ENCODE results near the gene FUT1. TPM values are rescaled to one million over a fixed set of nuclear protein-coding genes. Genes with fewer than 3 reads are reported as not detected.

The FUT1 gene
- total and polyA plus RNA-seq, 7 experiments from 2014 or later = 0.17 TPM; not detected in 6

- peak overlapping the region; percentile 82 to 92 (median 88) for H3K4me3 Mint-ChIP-seq
- Histone ChIP-seq H3K4me1 (ENCODE audit: control insufficient read depth in 2 of 2, insufficient read depth in 2 of 2, low read length in 2 of 2) (peaks cover 11 to 12% of the 10 kb centered on the region in 2 donors), H3K4me3 (ENCODE audit: low read length) (peak overlapping the region; percentile 95), H3K27ac (ENCODE audit: low read depth, low read length) (peak overlapping the region; percentile 79), H3K9me3 (ENCODE audit: control insufficient read depth in 2 of 3, low read length in 3 of 3) (no peaks in the 10 kb centered on the region), H3K27me3 (ENCODE audit: control insufficient read depth in 2 of 2, insufficient read depth in 2 of 2, low read length in 2 of 2) (no peaks in the 10 kb centered on the region), H3K36me3 (ENCODE audit: control insufficient read depth in 2 of 3, insufficient read depth in 3 of 3, low read length in 3 of 3) (peaks cover 0 to 4% (median 0%) of the 10 kb centered on the region in 3 experiments)
- peaks cover 9 to 24% (median 21%) of the 10 kb centered on the region in 7 donors for H3K4me1 Mint-ChIP-seq
- DNase-seq (peak in 1 of 9 donors; percentile 15), ATAC-seq (no peak)
- ChIA-PET POLR2A (interaction anchor here (0.6 to 3.8 kb wide), 7 partner anchors 12 to 252 kb away, joined by 3 to 21 read pairs (median 3); partner anchors contain the start of genes CA11, RPL18 and SPHK2), CTCF (interaction anchor here (0.7 to 2.0 kb wide), 3 partner anchors 34 to 267 kb away, joined by 3 to 5 read pairs (median 3); partner anchors contain the start of gene CA11)
- H3K27me3 Mint-ChIP-seq = no peaks in the 10 kb centered on the region
- peaks cover 0 to 11% (median 5%) of the 10 kb centered on the region in 5 donors for H3K36me3 Mint-ChIP-seq
- intact Hi-C loops (cut with micrococcal nuclease) = loop anchor here in 1 of 2 donors (5.0 kb wide), 1 partner anchor 201 kb away; the partner anchor contains the start of gene LMTK3
- H3K9me3 Mint-ChIP-seq = peaks cover 0 to 2% (median 0%) of the 10 kb centered on the region in 11 donors
- peak overlapping the region in 7 of 9 donors; percentile 16 to 89 (median 69) for H3K27ac Mint-ChIP-seq
Observed at GRCh38 chr19:48713041-48713863, 39.2 kb downstream of the FUT1 start.

- Mint-ChIP-seq H3K9me3 (peaks cover 0 to 2% (median 0%) of the 10 kb centered on the region in 11 donors), H3K36me3 (peaks cover 0 to 18% (median 10%) of the 10 kb centered on the region in 5 donors), H3K4me1 (peaks cover 9 to 24% (median 19%) of the 10 kb centered on the region in 7 donors), H3K27me3 (no peaks in the 10 kb centered on the region), H3K27ac (no peak overlapping the region), H3K4me3 (peak overlapping the region in 4 of 10 donors; percentile 29 to 65 (median 32))
- no peaks in the 10 kb centered on the region for H3K9me3 ChIP-seq (ENCODE audit: control insufficient read depth in 2 of 3, low read length in 3 of 3)
- ChIA-PET POLR2A (interaction anchor here (1.6 kb wide), 1 partner anchor 28 kb away, joined by 7 read pairs; no protein-coding TSS in a partner anchor), CTCF (interaction anchor here (0.7 kb wide), 1 partner anchor 77 kb away, joined by 3 read pairs; no protein-coding TSS in a partner anchor)
- no peak overlapping the region for H3K4me3 ChIP-seq (ENCODE audit: low read length)
- H3K36me3 ChIP-seq (ENCODE audit: control insufficient read depth in 2 of 3, insufficient read depth in 3 of 3, low read length in 3 of 3) = peaks cover 0 to 4% (median 0%) of the 10 kb centered on the region in 3 experiments
- intact Hi-C loops (cut with micrococcal nuclease) = loop anchor here in 1 of 2 donors (5.0 kb wide), 1 partner anchor 199 kb away; the partner anchor contains the start of gene LMTK3
- DNase-seq (no peak), ATAC-seq (no peak)
- no peaks in the 10 kb centered on the region for H3K27me3 ChIP-seq (ENCODE audit: control insufficient read depth in 2 of 2, insufficient read depth in 2 of 2, low read length in 2 of 2)
- H3K4me1 ChIP-seq (ENCODE audit: control insufficient read depth in 2 of 2, insufficient read depth in 2 of 2, low read length in 2 of 2) = peaks cover 11 to 12% of the 10 kb centered on the region in 2 donors
- no peak overlapping the region for H3K27ac ChIP-seq (ENCODE audit: low read depth, low read length)
Observed at GRCh38 chr19:48711106-48711662, 41.3 kb downstream of the FUT1 start.

GRCh38 chr19:48708471-48708870 lies 44.0 kb downstream of the FUT1 start:
- Mint-ChIP-seq H3K9me3 (peaks cover 0 to 2% (median 0%) of the 10 kb centered on the region in 11 donors), H3K36me3 (peaks cover 0 to 41% (median 18%) of the 10 kb centered on the region in 5 donors), H3K4me1 (peaks cover 0 to 12% (median 8%) of the 10 kb centered on the region in 7 donors), H3K27me3 (no peaks in the 10 kb centered on the region), H3K4me3 (no peak overlapping the region), H3K27ac (peak overlapping the region in 2 of 9 donors; percentile 67 to 77)
- H3K9me3 ChIP-seq (ENCODE audit: control insufficient read depth in 2 of 3, low read length in 3 of 3) = no peaks in the 10 kb centered on the region
- peaks cover 0 to 4% (median 0%) of the 10 kb centered on the region in 3 experiments for H3K36me3 ChIP-seq (ENCODE audit: control insufficient read depth in 2 of 3, insufficient read depth in 3 of 3, low read length in 3 of 3)
- DNase-seq = no peak
- peaks cover 6 to 9% of the 10 kb centered on the region in 2 donors for H3K4me1 ChIP-seq (ENCODE audit: control insufficient read depth in 2 of 2, insufficient read depth in 2 of 2, low read length in 2 of 2)
- H3K4me3 ChIP-seq (ENCODE audit: low read length) = no peak overlapping the region
- no peak for ATAC-seq
- intact Hi-C loops (cut with micrococcal nuclease) = no loop called here
- POLR2A ChIA-PET = no interaction called here
- CTCF ChIA-PET = no interaction called here
- H3K27ac ChIP-seq (ENCODE audit: low read depth, low read length) = no peak overlapping the region
- H3K27me3 ChIP-seq (ENCODE audit: control insufficient read depth in 2 of 2, insufficient read depth in 2 of 2, low read length in 2 of 2) = no peaks in the 10 kb centered on the region

GRCh38 chr19:48705431-48705830 lies 47.0 kb downstream of the FUT1 start:
- DNase-seq (no peak), ATAC-seq (no peak)
- ChIA-PET CTCF (no interaction called here), POLR2A (interaction anchor here (0.5 kb wide), 1 partner anchor 48 kb away, joined by 4 read pairs; no protein-coding TSS in a partner anchor)
- Histone ChIP-seq H3K27me3 (ENCODE audit: control insufficient read depth in 2 of 2, insufficient read depth in 2 of 2, low read length in 2 of 2) (no peaks in the 10 kb centered on the region), H3K4me3 (ENCODE audit: low read length) (no peak overlapping the region), H3K9me3 (ENCODE audit: control insufficient read depth in 2 of 3, low read length in 3 of 3) (no peaks in the 10 kb centered on the region), H3K4me1 (ENCODE audit: control insufficient read depth in 2 of 2, insufficient read depth in 2 of 2, low read length in 2 of 2) (no peaks in the 10 kb centered on the region), H3K36me3 (ENCODE audit: control insufficient read depth in 2 of 3, insufficient read depth in 3 of 3, low read length in 3 of 3) (peaks cover 0 to 6% (median 3%) of the 10 kb centered on the region in 3 experiments), H3K27ac (ENCODE audit: low read depth, low read length) (no peak overlapping the region)
- Mint-ChIP-seq H3K36me3 (peaks cover 0 to 49% (median 28%) of the 10 kb centered on the region in 5 donors), H3K4me3 (no peak overlapping the region), H3K27me3 (no peaks in the 10 kb centered on the region), H3K27ac (no peak overlapping the region), H3K4me1 (peaks cover 0 to 5% (median 0%) of the 10 kb centered on the region in 7 donors), H3K9me3 (peaks cover 0 to 2% (median 0%) of the 10 kb centered on the region in 11 donors)
- intact Hi-C loops (cut with micrococcal nuclease) = no loop called here

- Histone ChIP-seq H3K27me3 (ENCODE audit: control insufficient read depth in 2 of 2, insufficient read depth in 2 of 2, low read length in 2 of 2) (no peaks in the 10 kb centered on the region), H3K36me3 (ENCODE audit: control insufficient read depth in 2 of 3, insufficient read depth in 3 of 3, low read length in 3 of 3) (peaks cover 0 to 6% (median 3%) of the 10 kb centered on the region in 3 experiments), H3K4me3 (ENCODE audit: low read length) (no peak overlapping the region), H3K9me3 (ENCODE audit: control insufficient read depth in 2 of 3, low read length in 3 of 3) (no peaks in the 10 kb centered on the region), H3K27ac (ENCODE audit: low read depth, low read length) (no peak overlapping the region), H3K4me1 (ENCODE audit: control insufficient read depth in 2 of 2, insufficient read depth in 2 of 2, low read length in 2 of 2) (no peaks in the 10 kb centered on the region)
- Mint-ChIP-seq H3K9me3 (peaks cover 0 to 2% (median 0%) of the 10 kb centered on the region in 11 donors), H3K4me3 (no peak overlapping the region), H3K36me3 (peaks cover 0 to 46% (median 28%) of the 10 kb centered on the region in 5 donors), H3K27me3 (peaks cover 0 to 5% (median 0%) of the 10 kb centered on the region in 5 donors), H3K27ac (no peak overlapping the region), H3K4me1 (peaks cover 0 to 5% (median 0%) of the 10 kb centered on the region in 7 donors)
- DNase-seq (no peak), ATAC-seq (no peak)
- intact Hi-C loops (cut with micrococcal nuclease) = no loop called here
- ChIA-PET CTCF (no interaction called here), POLR2A (no interaction called here)
Observed at GRCh38 chr19:48703316-48703715, 49.1 kb downstream of the FUT1 start.

- no peak for ATAC-seq
- H3K27me3 Mint-ChIP-seq = peaks cover 0 to 10% (median 3%) of the 10 kb centered on the region in 5 donors
- DNase-seq = no peak
- H3K27ac ChIP-seq (ENCODE audit: low read depth, low read length) = no peak overlapping the region
- ChIA-PET CTCF (no interaction called here), POLR2A (no interaction called here)
- no peak overlapping the region for H3K4me3 Mint-ChIP-seq
- H3K9me3 ChIP-seq (ENCODE audit: control insufficient read depth in 2 of 3, low read length in 3 of 3) = no peaks in the 10 kb centered on the region
- no peaks in the 10 kb centered on the region for H3K4me1 ChIP-seq (ENCODE audit: control insufficient read depth in 2 of 2, insufficient read depth in 2 of 2, low read length in 2 of 2)
- H3K4me3 ChIP-seq (ENCODE audit: low read length) = no peak overlapping the region
- peaks cover 0 to 46% (median 28%) of the 10 kb centered on the region in 5 donors for H3K36me3 Mint-ChIP-seq
- peaks cover 0 to 2% (median 0%) of the 10 kb centered on the region in 11 donors for H3K9me3 Mint-ChIP-seq
- H3K4me1 Mint-ChIP-seq = peaks cover 0 to 7% (median 0%) of the 10 kb centered on the region in 7 donors
- H3K27ac Mint-ChIP-seq = no peak overlapping the region
- peaks cover 0 to 6% (median 3%) of the 10 kb centered on the region in 3 experiments for H3K36me3 ChIP-seq (ENCODE audit: control insufficient read depth in 2 of 3, insufficient read depth in 3 of 3, low read length in 3 of 3)
- no peaks in the 10 kb centered on the region for H3K27me3 ChIP-seq (ENCODE audit: control insufficient read depth in 2 of 2, insufficient read depth in 2 of 2, low read length in 2 of 2)
- intact Hi-C loops (cut with micrococcal nuclease) = no loop called here
Observed at GRCh38 chr19:48702701-48703100, 49.7 kb downstream of the FUT1 start.

Data from naive thymus-derived CD4-positive, alpha-beta T cell (primary cell).